RCC 7860 (cell line): ENCODE measurements around the gene ATP7B.
A peak's percentile ranks its signal among the peaks of the same experiment; 100 is the strongest.
"Not testable (repeated sequence)": the region's sequence is repeated elsewhere in the genome, so short reads cannot be mapped to it uniquely, and the experiment has no call there.

Source experiments
- DNase-seq: peaks from one replicate; pipeline ENCODE4 v3.0.0-alpha.2; 2015; ENCODE audit warnings: low spot score
- FAIRE-seq: peaks from 2 replicates; lab custom pipeline; 2012; peaks lifted over from hg19 to GRCh38; lab: Jason Lieb, UNC

Gene ATP7B

GRCh38 chr13:52006523-52007245 lies 4.6 kb downstream of the ATP7B start:
- DNase-seq (no peak), FAIRE-seq (no peak)

DNA sequence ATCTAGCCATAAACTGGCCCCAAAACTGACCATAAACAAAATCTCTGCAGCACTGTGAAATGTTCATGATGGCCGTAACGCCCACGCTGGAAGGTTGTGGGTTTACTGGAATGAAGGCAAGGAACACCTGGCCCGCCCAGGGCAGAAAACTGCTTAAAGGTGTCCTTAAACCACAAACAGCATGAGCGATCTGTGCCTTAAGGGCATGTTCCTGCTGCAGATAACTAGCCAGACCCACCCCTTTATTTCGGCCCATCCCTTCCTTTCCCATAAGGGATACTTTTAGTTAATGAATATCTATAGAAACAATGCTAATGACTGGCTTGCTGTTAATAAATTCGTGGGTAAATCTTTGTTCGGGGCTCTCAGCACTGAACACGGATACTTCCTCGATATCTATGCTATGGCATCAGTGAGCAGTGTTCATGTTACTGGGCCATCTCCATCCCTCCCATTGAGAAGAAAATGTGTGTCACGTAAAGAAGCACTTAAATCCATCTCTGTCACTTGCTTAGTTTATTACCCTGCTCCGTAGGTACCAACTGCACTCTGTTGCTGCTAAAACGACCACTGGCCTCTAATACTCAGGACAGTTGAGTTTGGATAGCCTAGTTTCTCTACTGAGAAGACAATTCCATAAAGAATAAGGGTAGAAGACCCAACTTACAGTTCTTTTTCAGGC lies 5.3 kb downstream of the ATP7B start:
- FAIRE-seq (no peak), DNase-seq (no peak)

DNA sequence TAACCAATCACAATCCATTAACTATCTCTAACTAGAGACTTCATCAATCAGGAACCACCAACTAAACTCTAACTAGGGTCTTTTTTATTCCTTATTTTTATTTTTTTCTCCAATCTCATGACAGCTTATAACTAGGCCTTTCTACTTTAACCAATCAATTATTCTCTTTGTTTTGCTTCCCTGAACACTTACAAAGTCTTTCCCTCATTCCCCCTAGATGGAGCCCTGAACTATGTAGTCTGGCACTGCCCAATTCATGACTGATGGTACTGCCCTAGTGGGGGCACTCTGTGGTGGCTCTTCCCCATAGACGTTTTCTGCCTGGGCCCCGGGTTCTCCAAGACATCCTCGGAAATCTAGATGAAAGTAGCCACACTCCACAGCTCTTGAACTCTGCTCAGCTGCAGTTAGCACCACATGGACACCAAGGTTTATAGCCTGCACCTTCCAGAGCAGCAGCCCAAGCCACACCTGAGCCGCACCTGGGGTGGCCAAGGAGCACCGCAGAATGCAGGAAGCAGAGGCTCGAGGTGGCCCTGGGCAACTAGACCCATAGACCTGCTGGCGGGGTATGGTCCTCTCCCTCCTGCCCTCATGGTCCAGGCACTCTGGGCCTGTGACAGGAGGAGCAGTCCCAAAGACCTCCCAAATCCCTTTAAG lies 6.6 kb downstream of the ATP7B start:
- DNase-seq (no peak), FAIRE-seq (no peak)

DNA sequence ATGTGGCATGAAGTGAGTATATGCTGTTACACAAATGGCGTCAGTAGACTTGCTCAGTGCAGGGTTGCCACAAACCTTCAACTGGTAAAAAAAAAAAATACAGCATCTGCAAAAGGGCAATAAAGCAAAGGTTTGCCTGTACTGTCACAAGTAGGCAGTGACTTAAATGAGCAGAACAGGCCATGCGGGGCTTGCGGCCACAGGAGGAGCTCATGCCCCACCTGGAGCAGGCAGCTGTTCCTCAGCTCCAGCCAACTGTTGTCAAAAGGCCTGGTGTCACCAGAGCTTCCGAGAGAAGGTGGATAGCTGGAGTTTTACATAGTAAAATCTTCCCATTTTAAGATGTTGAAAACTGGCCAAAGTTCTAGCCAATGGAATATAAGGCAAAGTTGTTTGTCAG lies 7.7 kb downstream of the ATP7B start:
- FAIRE-seq (no peak), DNase-seq (no peak)

GRCh38 chr13:52002361-52002760 lies 8.9 kb downstream of the ATP7B start:
- FAIRE-seq, result no peak
- no peak for DNase-seq

- DNase-seq (peak; percentile 47), FAIRE-seq (no peak)
These were observed 10.0 kb downstream of the ATP7B start for GRCh38 chr13:52001120-52001731.

DNA sequence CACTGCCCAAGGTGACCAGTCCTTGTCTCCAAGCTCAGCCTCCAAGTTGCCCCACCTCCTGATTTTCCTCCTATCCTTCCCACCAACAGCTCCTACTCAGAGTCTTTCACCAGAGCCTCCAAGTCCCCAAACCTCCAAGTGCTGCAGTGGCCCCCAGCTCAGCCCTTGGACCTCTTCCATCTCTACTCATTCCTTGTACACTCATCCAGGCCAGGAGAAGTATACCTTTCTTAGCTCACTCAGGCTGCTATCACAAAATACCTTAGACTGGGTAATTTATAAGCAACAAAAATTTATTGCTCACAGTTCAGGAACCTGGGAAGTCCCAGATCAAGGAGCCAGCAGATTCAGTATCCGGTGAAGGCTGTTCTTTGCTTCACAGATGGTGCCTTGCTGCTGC lies 11.3 kb downstream of the ATP7B start:
- no peak for FAIRE-seq
- no peak for DNase-seq

- FAIRE-seq (no peak), DNase-seq (peak; percentile 24)
These were observed 11.7 kb downstream of the ATP7B start for GRCh38 chr13:51999510-51999911.

GRCh38 chr13:51998723-51999509 lies 12.3 kb downstream of the ATP7B start:
- DNase-seq (no peak), FAIRE-seq (no peak)

DNA sequence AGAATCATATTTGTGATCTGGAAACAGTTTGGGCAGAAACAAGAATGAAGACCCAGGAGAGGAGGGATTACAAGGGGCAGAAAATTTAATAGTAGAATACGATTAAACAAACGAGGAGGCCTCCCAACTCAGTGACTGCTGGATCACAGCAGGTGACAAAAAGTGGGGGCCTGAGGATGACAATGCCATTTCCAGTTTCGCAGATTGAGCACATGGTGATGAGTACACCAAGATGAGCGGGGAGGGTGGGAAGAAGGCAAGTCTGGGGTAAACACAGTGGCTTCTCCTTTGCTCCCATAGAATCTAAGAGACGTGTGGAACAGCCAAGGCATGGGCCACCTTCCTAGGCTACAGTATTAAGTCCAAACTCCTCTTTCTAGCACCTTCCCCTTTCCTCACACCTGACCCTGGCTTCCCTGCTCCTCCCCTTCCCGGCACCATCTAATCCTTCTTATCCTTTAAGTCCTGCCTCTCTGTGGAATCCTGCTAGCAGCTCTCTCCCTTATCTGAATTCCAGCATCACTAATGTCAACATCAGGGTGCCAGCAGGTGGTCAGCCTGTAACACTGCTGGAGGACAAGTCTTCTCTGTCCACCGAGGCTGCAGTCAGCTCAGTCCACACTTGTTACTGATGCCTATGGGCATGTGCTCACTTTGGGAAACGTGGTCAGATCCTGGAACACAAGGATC lies 13.5 kb downstream of the ATP7B start:
- FAIRE-seq, result no peak

GRCh38 chr13:51997186-51997585 lies 14.1 kb downstream of the ATP7B start:
- FAIRE-seq (no peak), DNase-seq (no peak)

More for the DNA sequence above, 13.5 kb downstream of the ATP7B start:
- DNase-seq, result no peak

- FAIRE-seq, result no peak
- DNase-seq, result no peak
These were observed 14.6 kb downstream of the ATP7B start for GRCh38 chr13:51996641-51997040.

GRCh38 chr13:51995677-51996551 lies 15.3 kb downstream of the ATP7B start:
- no peak for FAIRE-seq
- no peak for DNase-seq

GRCh38 chr13:51993713-51994112 lies 17.5 kb downstream of the ATP7B start:
- DNase-seq, result no peak

GRCh38 chr13:51988988-51989618 lies 22.1 kb downstream of the ATP7B start:
- FAIRE-seq (no peak), DNase-seq (no peak)

More at GRCh38 chr13:51993713-51994112, 17.5 kb downstream of the ATP7B start:
- no peak for FAIRE-seq

DNA sequence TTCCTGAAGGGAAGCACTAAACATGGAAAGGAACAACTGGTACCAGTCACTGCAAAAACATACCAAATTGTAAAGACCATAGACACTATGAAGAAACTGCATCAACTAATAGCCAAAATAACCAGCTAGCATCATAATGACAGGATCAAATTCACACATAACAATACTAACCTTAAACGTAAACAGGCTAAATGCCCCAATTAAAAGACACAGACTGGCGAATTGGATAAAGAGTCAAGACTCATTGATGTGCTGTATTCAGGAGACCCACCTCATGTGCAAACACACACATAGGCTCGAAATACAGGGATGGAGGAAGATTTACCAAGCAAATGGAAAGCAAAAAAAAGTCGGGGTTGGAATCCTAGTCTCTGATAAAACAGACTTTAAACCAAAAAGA lies 26.3 kb downstream of the ATP7B start:
- not testable (repeated sequence) for FAIRE-seq, DNase-seq

GRCh38 chr13:51983292-51983691 lies 28.0 kb downstream of the ATP7B start:
- FAIRE-seq, DNase-seq: not testable (repeated sequence)

DNA sequence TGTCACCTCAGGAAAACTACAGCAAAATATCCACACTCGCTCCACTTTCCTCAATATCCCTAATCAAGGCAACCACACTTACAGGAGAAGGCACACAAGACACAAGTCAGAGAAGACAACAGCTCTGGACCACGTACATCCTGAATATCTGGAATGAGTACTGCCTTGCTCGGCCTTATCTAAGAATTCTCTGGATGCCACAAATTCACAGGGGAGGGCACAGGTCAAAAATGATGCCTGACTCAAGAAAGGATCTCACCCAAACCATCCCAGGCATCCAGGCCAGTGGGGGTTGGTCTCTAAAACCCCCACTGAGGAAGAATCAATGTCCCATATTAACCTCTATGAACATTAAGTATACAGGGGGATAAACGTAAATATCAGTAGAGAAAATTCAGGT lies 29.9 kb downstream of the ATP7B start:
- FAIRE-seq (no peak), DNase-seq (no peak)

DNA sequence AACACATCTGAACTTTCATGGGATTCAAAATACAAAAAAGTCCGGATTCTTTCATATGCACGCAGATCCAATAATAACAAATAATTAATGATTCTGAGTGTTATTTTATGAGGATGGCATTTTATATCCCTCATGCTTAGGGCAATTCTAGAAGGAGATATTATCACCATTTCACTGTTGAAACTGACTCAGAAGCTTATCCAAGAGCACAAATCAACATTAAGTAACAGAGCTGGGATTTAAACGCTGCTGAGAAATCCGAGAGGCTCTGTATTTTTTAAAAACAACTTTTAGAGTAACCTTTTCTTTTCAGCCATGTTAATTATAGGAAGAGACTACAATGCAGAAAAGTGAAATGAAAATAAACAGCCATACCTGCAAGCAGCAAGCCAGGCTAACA lies 30.3 kb downstream of the ATP7B start:
- FAIRE-seq (no peak), DNase-seq (no peak)
